Stimulated activated CD8-positive, alpha-beta memory T cell treated with anti-CD3 and anti-CD28 coated beads, Interleukin-15, amount 100 ng/mL, for 1 hour (primary cell): ENCODE data around the gene NELFCD.
"Not testable (repeated sequence)": the region's sequence is repeated elsewhere in the genome, so short reads cannot be mapped to it uniquely, and the experiment has no call there.

Experiments
- DNase-seq: peaks from one replicate; pipeline ENCODE4 v3.0.0-alpha.2; 2020; ENCODE audit warnings: low read depth

The NELFCD gene

DNA sequence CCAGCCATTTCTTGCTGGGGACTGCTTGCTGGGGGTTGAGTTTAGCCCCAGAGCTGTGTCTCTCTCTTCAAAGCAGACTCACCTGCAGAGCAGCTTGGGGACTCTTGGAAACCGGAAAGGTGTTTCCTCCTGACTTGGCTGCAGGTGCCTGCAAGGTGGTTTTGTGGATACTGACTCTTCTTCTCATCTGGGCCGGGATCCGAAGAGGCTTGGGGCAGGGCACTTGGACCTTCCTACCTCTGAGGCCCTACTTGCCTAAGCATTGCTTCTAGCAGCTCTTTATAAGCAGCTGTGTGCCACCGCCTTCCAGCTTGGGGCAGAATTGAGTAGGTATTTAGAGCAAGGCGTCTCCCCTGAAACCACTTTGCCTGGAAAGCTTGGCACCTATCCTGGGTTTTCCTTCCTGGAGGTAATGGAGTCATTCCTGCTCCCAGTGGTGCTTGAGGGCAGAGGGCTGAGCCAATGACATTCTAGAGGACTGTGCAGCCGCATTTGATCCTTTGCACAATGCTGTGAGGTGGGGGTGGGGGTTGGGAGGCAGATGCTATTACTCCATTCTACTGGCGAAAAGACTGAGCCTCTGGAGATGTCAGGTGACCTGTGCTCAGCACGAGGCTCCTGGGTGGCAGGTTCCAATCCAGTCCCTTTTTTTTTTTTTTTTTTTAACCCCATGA, 29.4 kb downstream of the NELFCD start:
- DNase-seq: no peak

DNA sequence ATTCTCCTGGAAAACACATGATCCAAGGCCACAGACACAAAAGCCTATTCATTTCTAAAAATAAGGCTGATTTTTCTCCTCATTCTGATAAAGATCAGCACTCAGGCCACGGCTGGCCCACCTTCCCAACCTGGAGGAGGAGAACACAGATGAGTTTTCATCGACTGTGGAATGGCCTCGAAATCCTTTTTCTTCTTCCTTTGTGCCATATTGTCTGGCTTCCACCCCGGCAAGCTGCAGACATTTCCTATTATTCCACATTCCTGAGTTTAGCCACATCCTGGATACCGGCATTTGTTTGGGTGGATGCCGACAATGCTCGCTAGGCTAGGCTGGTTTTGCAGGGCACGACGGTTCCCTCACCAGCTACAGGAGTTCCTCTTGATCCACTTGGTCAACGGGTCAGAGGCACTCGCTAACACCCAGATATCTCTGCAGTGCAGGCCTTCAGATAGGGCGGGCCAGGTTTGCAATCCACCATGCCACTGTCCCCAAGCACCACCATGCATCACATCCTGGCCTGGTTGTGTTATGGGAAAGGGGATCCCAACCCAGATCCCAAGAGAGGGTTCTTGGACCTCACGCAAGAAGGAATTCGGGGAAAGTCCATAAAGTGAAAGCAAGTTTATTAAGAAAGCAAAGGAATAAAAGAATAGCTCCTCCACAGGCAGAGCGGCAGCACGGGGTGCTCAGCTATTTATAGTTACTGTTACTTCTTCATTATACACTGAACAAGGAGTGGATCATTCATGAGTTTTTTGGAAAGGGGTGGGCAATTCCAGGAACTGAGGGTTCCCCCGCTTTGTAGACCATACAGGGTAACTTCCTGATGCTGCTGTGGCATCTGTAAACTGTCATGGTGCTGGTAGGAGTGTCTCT, 30.2 kb downstream of the NELFCD start:
- DNase-seq: no peak

DNA sequence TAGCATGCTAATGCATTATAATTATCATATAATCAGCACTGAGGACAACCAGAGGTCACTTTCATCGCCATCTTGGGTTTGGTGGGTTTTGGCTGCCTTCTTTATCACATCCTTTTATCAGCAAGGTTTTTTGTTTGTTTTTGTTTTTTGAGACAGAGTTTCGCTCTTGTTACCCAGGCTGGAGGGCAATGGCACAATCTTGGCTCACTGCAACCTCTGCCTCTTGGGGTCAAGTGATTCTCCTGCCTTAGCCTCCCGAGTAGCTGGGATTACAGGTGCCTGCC, 30.8 kb downstream of the NELFCD start:
- DNase-seq: not testable (repeated sequence)

DNA sequence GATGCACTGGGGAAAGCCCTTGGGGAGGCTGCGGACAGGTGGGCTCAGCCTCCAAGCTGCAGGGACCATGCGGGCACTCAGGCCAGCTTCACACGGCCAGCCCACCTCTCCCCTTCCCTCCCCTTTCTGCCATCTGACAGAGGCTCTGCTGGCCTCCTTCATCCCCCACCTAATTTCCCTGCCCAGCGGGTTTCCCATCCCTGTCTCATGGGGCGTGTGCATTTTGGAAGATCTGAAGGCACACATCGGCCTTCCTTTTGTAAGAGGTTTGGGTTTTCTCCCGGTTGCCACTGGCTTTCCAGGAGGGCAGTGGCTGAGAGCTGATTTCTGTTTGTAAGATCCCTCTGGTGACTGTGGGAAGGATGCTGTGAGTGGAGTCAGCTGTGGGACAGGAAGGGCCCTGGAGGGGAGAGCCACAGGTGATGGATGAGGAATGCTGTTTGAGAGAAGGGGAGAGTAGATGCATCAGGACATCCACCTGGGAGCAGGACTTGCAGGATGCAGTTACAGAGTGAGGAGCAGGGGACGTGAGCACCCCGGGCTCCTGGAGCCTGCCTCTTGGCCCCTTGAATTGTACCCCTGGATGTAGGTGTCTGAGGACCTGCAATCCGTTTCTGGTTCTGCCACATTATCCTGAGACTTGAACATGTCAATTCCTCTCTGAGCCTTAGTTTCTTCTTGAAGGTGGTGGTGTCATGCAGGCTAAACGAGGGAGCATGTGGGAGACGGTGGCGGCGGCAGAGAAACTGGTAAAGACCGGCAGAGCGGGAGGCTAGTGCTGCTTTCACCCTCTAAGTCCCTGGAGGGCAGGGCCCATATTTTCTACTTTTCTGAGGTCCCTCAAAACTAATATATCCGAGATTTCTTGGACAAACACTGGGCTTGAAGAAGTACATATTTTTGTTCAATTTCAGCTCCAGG, 32.2 kb downstream of the NELFCD start:
- no peak for DNase-seq

DNA sequence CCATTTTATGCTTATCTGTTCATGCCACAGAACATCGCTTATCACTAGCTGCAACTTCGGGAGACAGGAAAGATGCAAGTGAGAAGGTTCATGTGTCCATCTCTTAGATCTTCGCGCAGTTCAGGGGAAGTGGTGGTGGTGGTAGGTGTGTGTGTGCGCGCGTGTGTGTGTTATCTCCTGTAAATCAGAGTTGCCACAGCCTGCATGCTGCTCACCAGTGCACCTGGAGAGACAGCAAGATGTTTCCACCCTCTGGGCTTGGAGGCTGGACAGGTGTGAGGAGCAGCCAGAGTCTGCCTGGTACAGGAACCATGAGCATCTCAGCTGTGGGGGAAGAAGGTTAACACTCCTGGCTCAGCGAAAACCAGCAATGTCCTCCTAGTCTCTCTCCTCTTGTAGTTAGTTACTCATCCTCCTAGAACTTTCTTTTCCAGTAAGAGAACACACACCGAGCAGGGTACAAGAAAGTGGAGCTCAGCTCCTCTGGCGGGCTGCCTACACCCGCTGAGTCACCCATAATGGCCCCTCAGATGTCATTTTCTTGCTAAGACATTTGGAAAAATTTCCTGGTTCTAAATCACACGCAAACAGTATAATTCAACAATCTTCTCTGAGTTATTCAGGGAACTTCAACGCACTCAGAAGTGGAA, 33.0 kb downstream of the NELFCD start:
- DNase-seq: no peak

DNA sequence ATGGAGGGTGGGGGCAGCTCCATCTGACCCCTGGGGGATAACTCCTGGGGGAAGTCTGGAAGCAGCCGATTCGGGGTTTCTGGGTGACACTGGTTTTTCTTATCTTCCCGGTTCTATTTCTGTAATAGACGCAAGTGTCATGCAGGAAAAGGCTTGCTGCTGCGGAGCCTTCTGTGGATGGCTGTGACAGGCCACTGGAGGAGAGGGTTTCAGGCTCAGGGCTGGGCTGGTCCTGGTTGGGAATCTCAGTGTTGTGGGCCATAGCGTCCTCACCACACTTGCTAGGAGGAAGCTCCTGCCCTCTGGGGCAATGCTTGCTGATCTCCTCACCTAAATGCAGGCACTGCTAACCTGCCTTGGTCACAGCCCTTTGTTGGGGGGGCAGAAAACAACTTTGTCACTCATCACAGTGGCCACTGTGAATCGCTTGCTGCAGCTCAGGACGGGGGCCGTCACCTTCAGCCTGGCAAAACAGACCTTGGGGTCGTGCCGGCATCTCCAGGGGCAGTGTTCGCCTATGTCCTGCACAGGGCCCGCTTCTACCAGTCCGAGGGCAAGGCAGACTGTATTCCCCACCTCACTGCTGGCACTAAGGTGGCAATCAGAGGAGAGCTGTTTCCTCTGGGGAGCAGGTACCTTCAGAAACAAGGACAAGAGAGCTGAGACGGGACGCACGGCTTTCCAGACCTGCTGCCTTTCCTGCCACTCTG, 33.8 kb downstream of the NELFCD start:
- no peak for DNase-seq

DNA sequence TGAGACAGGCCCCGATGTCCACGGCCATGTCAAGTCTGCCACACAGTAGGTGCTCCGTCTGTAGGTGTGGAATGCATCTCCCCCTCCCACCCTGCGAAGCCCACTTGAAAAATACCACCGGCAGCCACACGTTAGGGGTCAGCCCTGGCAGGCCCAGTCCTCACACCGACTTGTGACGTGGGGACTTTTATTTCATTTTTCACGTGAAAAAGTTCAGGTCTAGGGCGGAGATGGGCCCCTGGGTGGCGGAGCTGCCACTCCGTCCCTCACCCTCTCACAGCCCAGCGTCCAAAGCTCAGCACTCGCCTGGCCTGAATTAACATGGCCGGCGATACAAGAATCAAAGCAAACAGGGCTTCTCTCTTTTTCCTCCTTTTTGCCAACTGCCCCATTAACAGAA, 34.4 kb downstream of the NELFCD start:
- DNase-seq: no peak

DNA sequence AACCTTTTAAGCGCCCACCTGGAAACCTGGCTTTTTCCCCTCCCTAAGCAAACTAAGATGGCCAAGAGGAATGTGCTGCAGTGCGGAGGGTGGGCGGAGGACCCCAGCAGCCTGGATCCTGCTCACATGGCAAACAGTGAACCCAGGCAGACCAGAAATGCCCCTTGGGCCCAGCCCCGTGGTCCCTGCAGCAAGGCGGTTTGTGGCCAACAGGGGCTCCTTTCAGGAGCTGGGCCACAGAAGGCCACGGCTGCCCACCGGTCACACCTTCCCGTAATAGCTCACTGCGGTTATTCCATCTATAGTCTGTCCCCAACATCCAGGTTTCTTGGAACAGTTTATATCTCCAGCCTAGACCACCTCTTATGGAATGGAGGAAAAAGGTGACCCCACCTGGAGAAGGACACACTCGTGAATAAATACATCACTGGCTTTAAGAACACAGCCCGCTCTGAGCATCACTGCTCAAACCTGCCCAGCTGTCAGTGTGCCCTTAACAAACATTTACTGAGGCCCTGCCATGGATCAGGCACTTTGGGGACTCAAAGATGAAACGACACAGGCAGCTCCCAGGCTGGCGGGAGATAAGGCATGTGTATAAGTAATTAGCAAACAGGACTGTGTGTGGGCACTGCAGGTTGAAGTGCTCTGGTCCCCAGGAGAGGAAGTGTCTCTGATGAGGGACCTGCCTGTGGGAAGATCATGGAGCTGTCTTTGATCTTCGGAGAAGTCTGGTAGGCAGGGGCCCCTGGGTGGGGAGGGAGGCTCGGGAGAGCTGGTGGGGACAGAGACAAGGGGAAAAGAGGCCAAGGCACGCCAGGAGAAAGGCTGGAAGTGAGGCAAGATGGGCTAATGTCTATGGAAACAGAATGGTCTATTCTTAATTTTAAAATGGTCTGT, 35.0 kb downstream of the NELFCD start:
- DNase-seq: no peak

DNA sequence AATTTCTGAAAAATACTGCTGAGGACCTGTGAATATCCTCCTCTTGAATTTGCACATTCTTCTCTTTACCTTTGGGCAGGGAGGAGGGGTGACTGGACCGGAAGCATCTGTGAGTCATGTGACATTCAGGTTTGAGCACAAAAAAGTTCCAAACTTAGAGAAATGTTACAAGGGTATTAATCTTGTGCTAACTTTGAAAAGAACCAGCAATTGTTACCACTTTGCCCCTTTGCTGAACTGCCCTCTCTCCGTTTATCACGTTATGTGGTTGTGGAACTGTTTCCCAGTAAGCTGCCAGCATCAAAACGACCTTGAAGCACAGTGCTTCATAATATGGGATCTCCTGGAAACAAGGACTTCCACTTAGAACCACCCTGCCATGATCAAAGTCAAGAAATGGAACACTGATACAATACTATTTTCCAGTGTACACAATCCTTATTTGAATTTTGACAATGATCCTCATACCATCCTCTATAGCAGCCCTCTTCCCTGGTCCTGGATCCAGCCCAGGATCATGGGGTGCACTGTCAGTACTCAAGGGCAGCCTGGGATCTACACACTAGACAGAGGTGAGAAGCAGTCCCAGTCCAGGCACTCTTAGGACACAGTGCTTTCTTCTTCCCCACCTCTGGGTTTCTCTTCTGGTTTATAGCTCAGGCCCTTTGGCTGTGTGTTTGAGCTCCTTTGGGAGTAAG, 35.9 kb downstream of the NELFCD start:
- DNase-seq: no peak

DNA sequence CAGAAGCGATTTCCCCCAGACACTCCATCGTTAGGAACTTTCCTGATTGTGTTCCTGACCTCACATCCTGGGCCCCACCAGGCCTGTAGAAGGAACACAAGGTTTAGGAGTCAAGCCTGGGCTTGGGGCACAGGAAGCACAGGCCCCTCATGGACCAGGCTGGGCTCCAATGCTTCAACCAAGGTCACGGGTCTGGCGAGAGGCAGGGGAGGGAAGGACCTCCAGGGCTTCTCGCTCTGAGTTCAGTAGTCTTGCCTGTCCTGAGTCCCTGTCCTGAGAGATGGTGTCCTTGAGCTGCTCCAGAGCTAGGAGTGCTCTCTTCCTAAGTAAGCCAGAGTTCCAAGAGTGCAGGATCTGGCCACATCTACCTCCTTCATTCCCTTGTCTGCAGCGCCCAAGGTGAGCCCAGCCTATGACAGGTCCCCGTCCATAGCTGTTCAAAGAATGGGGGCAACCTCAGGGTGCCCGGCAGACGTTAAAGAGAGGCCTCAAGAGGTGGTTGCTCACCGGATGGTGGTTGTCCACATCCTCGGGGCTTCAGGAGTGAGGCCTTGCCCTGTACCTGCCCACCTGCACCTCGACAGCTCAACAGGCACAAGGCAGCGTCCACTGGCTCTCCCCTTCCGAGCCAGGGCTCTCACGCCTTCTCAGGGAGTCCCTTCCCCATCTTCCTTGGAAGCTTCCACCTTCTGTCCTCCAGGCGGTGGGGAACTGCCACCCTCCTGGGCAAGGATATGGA, 36.6 kb downstream of the NELFCD start:
- DNase-seq: no peak

DNA sequence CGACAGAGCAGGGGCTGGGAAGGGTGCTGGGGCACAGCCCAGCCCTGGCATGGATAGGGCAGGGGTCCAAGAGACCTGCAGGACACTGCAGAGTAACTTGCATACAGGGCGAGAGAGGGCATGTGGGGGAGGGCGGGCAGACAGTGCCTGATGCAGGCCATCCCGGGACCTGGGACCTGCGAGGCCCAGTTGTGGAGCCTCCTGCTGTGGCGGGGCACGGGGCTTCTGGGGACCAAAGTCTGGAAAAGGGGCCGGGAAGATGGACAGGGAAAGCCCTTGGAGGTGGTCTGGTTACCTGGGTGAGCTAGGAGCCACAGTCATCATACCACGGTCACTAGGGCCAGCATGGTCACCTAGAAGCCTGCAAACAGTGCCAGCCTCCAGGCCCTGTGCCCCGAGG, 37.8 kb downstream of the NELFCD start:
- DNase-seq: no peak

DNA sequence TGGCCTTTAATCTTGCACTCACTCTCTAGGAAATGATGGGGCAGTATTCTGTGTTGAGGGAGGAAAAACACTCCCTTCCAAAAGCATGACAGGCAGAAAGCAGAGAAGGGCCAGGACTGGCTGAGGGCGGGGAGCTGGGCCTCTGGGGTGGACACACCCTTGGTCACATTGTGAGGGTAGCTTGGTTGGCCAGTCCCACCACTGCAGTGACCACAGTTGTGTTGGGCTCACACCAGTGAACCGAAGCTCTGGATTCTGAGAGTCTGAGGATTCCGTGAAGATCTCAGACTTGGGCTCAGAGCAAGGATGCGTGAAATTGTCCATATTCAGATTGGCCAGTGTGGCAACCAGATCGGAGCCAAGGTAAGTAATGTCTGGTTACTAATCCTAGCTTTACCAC, 38.2 kb downstream of the NELFCD start, which contains the start of gene TUBB1:
TUBB1 (plus strand) TSS at position 213 of the 400 bp plus-strand sequence; CDS start at position 307, 94 bp downstream.
- DNase-seq: no peak

DNA sequence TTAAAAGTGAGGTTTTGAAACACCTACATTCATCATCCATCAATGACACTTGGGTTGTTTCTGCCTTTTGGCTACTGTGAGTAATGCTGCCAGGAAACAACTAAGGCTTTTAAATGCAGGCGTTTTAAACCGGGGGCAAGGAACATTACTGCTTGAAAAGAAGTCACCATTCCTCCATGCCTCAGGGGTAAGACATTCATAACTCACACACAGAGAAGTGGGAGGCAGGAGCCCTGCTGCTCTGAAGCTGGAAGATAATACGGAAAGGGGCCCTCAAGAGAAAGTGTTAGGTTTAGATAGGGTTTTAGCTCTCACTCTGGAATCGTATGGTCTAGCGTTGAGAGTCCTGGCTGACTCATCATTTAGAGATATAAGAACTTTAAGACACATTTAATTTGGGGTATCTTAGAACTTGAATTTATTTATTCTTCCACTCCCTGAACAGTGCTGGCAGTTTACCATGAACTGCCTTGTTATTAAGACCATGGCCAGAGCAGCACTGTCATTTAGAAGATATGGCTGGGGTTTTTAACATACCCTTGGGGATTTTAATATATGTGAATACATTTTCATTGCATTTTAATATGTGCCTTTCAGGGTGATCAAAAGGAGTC, 40.0 kb downstream of the NELFCD start:
- no peak for DNase-seq

DNA sequence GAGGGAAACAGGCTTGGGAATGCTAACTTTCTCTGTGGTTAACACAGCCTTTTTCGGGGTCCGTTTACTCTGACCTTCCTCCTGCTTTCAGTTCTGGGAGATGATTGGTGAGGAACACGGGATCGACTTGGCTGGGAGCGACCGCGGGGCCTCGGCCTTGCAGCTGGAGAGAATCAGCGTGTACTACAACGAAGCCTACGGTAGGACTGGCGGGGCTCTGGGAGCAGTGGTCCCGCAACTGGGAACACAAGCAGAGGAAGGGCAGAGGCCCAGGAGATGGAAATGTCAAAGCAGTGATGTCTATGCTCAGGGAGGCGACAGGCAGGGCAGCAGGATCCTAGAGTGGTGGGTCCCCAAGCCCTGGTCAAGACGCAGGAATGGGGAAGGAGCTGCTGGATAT, 41.7 kb downstream of the NELFCD start:
- DNase-seq: no peak

DNA sequence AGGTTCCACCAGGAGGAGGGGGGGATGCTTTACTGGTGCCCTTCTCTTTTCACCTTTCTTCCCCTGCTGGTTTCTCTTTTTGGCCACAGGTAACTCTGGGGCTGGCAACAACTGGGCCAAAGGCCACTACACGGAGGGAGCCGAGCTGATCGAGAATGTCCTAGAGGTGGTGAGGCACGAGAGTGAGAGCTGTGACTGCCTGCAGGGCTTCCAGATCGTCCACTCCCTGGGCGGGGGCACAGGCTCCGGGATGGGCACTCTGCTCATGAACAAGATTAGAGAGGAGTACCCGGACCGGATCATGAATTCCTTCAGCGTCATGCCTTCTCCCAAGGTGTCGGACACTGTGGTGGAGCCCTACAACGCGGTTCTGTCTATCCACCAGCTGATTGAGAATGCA, 42.6 kb downstream of the NELFCD start:
- DNase-seq: no peak

DNA sequence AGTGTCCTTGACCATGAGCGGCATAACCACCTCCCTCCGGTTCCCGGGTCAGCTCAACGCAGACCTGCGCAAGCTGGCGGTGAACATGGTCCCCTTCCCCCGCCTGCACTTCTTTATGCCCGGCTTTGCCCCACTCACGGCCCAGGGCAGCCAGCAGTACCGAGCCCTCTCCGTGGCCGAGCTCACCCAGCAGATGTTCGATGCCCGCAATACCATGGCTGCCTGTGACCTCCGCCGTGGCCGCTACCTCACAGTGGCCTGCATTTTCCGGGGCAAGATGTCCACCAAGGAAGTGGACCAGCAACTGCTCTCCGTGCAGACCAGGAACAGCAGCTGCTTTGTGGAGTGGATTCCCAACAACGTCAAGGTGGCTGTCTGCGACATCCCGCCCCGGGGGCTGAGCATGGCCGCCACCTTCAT, 43.1 kb downstream of the NELFCD start:
- DNase-seq: no peak

DNA sequence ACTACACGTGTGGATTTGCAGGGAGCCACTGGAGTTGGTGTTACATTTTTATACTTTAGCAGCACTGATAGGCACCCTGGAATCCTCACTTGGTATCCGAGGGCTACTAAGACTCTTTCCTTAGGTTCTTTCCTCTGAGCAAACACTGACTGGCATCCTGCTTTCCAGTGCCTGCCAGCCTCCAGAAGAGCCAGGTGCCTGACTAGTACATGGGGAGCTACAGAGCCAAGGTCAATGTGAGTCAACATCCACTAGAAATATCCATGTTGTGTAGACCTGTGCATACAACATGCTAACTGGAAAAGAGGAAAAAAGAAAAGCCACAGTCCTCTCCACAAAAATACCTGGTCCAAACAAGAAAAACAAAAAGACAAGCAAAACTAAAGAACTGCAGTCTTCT, 44.0 kb downstream of the NELFCD start:
- DNase-seq: no peak

DNA sequence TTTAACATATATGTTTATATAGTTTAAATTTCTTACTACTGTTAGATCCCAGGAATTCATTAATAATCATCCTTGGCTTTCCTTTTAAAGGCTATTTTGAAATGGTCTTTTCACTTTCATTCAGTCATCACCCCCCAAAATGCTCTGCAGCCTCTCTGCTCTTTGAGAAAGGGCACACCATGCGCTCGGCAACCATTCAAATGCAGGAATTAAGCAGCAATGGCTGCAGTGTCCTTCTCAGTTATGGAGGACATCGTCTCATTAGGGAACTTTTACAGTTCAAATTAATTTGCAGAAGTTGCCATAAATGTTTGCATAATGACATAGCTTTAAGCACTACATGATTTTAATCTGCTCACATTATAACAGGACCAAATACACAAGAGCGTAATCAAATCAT, 44.5 kb downstream of the NELFCD start:
- DNase-seq: no peak
